K562 (cell line): Measurements from ENCODE around the gene CABYR. TPM values are rescaled to one million over a fixed set of nuclear protein-coding genes. Genes with fewer than 3 reads are reported as not detected.

Experiments
- E2F3 ChIP-seq: fragments of 250-450 bp; sonication (Bioruptor Pico); IDR thresholded peaks from 2 replicates; pipeline ENCODE4 v1.4.0; 2020; ENCODE audit warnings: mild to moderate bottlenecking
- RCOR1 ChIP-seq, 2 experiments: IDR thresholded peaks; 2 replicates each; pipeline ENCODE4 v1.6.1; 2012; ENCODE audit warnings: low read depth in 2 of 2, low read length in 2 of 2, borderline replicate concordance in 1 of 2, improper control_type of control experiment in 1 of 2
- SAFB2 ChIP-seq: fragments of 200-400 bp; formaldehyde crosslinking; IDR thresholded peaks from 2 replicates; pipeline ENCODE4 v1.6.1; 2018; ENCODE audit warnings: borderline replicate concordance, low read length, low read depth, moderate library complexity; ENCODE audit not compliant: severe bottlenecking
- SRSF1 ChIP-seq: fragments of 200-400 bp; formaldehyde crosslinking; IDR thresholded peaks from 2 replicates; pipeline ENCODE4 v1.6.1; 2017; ENCODE audit warnings: mild to moderate bottlenecking, low read depth, low read length, moderate library complexity
- ZNF140 ChIP-seq: fragments of 250-450 bp; sonication (Bioruptor Pico); IDR thresholded peaks from 2 replicates; pipeline ENCODE4 v1.8.0; 2021; ENCODE audit warnings: moderate library complexity, mild to moderate bottlenecking, inconsistent platforms
- ZNF175 ChIP-seq: fragments of 200-800 bp; sonication (Bioruptor generic); IDR thresholded peaks from 2 replicates; pipeline ENCODE4 v1.6.1; 2016; ENCODE audit warnings: low read depth, mild to moderate bottlenecking, missing genetic modification characterization, missing compliant biosample characterization
- polyA plus RNA-seq, 8 experiments: library from polyadenylated mRNA; depleted of rRNA in 4 of 8; stranded (reverse) in 5 of 8; unstranded in 3 of 8; fragments of >200 nt; fragmentation: Nextera tagmentation in 2 of 8; fragmentation: Illumina TruSeq in 1 of 8; extraction: Ambion mirVana in 2 of 8; extraction: Trizol in 1 of 8; gene quantifications; 2 replicates each; pipeline versions ENCODE4 v1.2.1 to v1.2.3, GENCODE V29; 2011 to 2014; ENCODE audit warnings: inconsistent platforms in 1 of 8, missing spikeins in 1 of 8
- total RNA-seq, 7 experiments: library from RNA; depleted of rRNA in 6 of 7; stranded (reverse); fragments of >200 nt in 6 of 7; fragmentation: Illumina TruSeq in 2 of 7; extraction: Trizol in 2 of 7; gene quantifications; 2 replicates each; pipeline versions ENCODE4 v1.2.1 to v1.2.3, GENCODE V29; 2011 to 2021; ENCODE audit warnings: low replicate concordance in 1 of 7
- TF ChIP-seq, protein P1 (sequence below): fragments of 450-650 bp; IDR thresholded peaks from 2 replicates; pipeline ENCODE4 v1.6.1; 2016; ENCODE audit warnings: mild to moderate bottlenecking, moderate library complexity
- TF ChIP-seq, protein P2 (sequence below): sonication (generic); formaldehyde crosslinking; IDR thresholded peaks from 2 replicates; pipeline ENCODE4 v1.9.0; 2022; ENCODE audit warnings: mild to moderate bottlenecking, missing genetic modification reagents
- TF ChIP-seq, protein P3 (sequence below): fragments of 250-450 bp; sonication (Bioruptor Pico); IDR thresholded peaks from 2 replicates; pipeline ENCODE4 v1.8.0; 2021; ENCODE audit warnings: moderate library complexity, mild to moderate bottlenecking, inconsistent platforms
- TF ChIP-seq, protein P4 (sequence below): sonication (generic); formaldehyde crosslinking; IDR thresholded peaks from 2 replicates; pipeline ENCODE4 v1.8.1; 2023; ENCODE audit warnings: mild to moderate bottlenecking, missing genetic modification reagents
- TF ChIP-seq, protein P5 (sequence below): fragments of 250-450 bp; sonication (Bioruptor Pico); IDR thresholded peaks from 2 replicates; pipeline ENCODE4 v1.8.0; 2022; ENCODE audit warnings: moderate library complexity, mild to moderate bottlenecking, inconsistent platforms

CABYR gene
- total and polyA plus RNA-seq, 9 of the 15 experiments (the other 6 are each of a cell fraction or from before 2014, with no cell fraction given), result not detected

DNA sequence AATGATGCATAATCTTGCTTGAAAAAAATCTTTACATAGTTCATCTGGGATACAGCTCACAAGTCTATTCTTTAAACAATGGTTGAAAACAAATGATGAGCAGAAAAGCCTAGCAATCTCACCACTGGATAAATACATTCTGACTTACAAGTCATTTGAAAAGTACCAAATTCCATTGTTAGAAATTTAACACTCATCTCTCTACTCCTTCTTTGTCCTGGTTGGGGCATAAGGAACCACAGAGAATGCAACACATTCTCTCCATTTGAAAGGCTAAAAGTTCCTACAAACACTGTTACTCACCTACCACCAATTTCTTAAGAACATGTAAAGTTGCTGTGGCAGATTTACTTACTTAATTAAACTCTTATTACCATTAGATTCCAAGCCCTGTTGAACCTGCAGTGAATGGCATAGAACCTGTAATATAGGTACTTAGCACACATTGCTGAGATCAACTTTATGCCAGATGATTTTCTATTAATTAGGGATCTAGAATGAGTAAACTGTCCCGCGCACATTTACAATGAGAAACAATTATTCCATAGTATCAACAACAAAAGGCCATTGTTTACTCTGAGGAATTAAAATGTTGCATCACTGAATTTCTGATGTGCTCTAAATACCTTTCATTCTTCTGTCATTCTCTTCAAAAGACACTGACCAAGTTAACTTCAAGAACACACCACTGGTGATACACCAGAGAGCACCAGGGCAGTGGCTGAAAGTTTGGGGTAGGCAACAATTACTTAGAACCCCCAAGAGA is 69.6 kb downstream of the CABYR start (continued):
- TF ChIP-seq, protein P1, sequence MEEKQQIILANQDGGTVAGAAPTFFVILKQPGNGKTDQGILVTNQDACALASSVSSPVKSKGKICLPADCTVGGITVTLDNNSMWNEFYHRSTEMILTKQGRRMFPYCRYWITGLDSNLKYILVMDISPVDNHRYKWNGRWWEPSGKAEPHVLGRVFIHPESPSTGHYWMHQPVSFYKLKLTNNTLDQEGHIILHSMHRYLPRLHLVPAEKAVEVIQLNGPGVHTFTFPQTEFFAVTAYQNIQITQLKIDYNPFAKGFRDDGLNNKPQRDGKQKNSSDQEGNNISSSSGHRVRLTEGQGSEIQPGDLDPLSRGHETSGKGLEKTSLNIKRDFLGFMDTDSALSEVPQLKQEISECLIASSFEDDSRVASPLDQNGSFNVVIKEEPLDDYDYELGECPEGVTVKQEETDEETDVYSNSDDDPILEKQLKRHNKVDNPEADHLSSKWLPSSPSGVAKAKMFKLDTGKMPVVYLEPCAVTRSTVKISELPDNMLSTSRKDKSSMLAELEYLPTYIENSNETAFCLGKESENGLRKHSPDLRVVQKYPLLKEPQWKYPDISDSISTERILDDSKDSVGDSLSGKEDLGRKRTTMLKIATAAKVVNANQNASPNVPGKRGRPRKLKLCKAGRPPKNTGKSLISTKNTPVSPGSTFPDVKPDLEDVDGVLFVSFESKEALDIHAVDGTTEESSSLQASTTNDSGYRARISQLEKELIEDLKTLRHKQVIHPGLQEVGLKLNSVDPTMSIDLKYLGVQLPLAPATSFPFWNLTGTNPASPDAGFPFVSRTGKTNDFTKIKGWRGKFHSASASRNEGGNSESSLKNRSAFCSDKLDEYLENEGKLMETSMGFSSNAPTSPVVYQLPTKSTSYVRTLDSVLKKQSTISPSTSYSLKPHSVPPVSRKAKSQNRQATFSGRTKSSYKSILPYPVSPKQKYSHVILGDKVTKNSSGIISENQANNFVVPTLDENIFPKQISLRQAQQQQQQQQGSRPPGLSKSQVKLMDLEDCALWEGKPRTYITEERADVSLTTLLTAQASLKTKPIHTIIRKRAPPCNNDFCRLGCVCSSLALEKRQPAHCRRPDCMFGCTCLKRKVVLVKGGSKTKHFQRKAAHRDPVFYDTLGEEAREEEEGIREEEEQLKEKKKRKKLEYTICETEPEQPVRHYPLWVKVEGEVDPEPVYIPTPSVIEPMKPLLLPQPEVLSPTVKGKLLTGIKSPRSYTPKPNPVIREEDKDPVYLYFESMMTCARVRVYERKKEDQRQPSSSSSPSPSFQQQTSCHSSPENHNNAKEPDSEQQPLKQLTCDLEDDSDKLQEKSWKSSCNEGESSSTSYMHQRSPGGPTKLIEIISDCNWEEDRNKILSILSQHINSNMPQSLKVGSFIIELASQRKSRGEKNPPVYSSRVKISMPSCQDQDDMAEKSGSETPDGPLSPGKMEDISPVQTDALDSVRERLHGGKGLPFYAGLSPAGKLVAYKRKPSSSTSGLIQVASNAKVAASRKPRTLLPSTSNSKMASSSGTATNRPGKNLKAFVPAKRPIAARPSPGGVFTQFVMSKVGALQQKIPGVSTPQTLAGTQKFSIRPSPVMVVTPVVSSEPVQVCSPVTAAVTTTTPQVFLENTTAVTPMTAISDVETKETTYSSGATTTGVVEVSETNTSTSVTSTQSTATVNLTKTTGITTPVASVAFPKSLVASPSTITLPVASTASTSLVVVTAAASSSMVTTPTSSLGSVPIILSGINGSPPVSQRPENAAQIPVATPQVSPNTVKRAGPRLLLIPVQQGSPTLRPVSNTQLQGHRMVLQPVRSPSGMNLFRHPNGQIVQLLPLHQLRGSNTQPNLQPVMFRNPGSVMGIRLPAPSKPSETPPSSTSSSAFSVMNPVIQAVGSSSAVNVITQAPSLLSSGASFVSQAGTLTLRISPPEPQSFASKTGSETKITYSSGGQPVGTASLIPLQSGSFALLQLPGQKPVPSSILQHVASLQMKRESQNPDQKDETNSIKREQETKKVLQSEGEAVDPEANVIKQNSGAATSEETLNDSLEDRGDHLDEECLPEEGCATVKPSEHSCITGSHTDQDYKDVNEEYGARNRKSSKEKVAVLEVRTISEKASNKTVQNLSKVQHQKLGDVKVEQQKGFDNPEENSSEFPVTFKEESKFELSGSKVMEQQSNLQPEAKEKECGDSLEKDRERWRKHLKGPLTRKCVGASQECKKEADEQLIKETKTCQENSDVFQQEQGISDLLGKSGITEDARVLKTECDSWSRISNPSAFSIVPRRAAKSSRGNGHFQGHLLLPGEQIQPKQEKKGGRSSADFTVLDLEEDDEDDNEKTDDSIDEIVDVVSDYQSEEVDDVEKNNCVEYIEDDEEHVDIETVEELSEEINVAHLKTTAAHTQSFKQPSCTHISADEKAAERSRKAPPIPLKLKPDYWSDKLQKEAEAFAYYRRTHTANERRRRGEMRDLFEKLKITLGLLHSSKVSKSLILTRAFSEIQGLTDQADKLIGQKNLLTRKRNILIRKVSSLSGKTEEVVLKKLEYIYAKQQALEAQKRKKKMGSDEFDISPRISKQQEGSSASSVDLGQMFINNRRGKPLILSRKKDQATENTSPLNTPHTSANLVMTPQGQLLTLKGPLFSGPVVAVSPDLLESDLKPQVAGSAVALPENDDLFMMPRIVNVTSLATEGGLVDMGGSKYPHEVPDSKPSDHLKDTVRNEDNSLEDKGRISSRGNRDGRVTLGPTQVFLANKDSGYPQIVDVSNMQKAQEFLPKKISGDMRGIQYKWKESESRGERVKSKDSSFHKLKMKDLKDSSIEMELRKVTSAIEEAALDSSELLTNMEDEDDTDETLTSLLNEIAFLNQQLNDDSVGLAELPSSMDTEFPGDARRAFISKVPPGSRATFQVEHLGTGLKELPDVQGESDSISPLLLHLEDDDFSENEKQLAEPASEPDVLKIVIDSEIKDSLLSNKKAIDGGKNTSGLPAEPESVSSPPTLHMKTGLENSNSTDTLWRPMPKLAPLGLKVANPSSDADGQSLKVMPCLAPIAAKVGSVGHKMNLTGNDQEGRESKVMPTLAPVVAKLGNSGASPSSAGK, result no peak
- TF ChIP-seq SRSF1, result no peak
- no peak for TF ChIP-seq E2F3 (CRISPR knock-in tag)
- no peak for TF ChIP-seq ZNF140
- TF ChIP-seq, protein P2, sequence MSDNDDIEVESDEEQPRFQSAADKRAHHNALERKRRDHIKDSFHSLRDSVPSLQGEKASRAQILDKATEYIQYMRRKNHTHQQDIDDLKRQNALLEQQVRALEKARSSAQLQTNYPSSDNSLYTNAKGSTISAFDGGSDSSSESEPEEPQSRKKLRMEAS (CRISPR knock-in tag), result no peak
- TF ChIP-seq, protein P3, sequence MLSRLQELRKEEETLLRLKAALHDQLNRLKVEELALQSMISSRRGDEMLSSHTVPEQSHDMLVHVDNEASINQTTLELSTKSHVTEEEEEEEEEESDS (CRISPR knock-in tag), result no peak
- TF ChIP-seq, protein P4, sequence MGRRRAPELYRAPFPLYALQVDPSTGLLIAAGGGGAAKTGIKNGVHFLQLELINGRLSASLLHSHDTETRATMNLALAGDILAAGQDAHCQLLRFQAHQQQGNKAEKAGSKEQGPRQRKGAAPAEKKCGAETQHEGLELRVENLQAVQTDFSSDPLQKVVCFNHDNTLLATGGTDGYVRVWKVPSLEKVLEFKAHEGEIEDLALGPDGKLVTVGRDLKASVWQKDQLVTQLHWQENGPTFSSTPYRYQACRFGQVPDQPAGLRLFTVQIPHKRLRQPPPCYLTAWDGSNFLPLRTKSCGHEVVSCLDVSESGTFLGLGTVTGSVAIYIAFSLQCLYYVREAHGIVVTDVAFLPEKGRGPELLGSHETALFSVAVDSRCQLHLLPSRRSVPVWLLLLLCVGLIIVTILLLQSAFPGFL (CRISPR knock-in tag), result no peak
- TF ChIP-seq RCOR1 (IDR thresholded peaks at IDR 0.05; ENCODE audit: borderline replicate concordance in 1 of 2, low read depth in 2 of 2, low read length in 2 of 2), result no peak
- no peak for TF ChIP-seq SAFB2
- TF ChIP-seq, protein P5, sequence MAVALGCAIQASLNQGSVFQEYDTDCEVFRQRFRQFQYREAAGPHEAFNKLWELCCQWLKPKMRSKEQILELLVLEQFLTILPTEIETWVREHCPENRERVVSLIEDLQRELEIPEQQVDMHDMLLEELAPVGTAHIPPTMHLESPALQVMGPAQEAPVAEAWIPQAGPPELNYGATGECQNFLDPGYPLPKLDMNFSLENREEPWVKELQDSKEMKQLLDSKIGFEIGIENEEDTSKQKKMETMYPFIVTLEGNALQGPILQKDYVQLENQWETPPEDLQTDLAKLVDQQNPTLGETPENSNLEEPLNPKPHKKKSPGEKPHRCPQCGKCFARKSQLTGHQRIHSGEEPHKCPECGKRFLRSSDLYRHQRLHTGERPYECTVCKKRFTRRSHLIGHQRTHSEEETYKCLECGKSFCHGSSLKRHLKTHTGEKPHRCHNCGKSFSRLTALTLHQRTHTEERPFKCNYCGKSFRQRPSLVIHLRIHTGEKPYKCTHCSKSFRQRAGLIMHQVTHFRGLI (CRISPR knock-in tag), result no peak
- no peak for TF ChIP-seq ZNF175 (CRISPR knock-in tag)
